ENCODE data around the gene N4BP3.

Gene N4BP3

GRCh38 chr5:178130576-178131445 lies 17.5 kb downstream of the N4BP3 start, which contains the start of gene RMND5B:
Gene RMND5B (plus strand): TSS chr5:178131014. CDS start chr5:178138120, 7,106 bp downstream.
- TF ChIP-seq CTCF (IDR thresholded peaks at IDR 0.05; ENCODE audit: control extremely low read depth, extremely low read depth, low read depth, missing control alignments): no peak
- DNase-seq (ENCODE audit: extremely low spot score): peak; percentile 92
- CTCF ChIA-PET: interaction anchor here (1.7 to 3.1 kb wide), 2 partner anchors 12 to 15 kb away, joined by 4 to 26 read pairs; no protein-coding TSS in a partner anchor
- POLR2A ChIA-PET: interaction anchor here (0.6 to 1.6 kb wide), 2 partner anchors 49 to 73 kb away, joined by 3 to 4 read pairs; partner anchors contain the start of gene HNRNPAB

- POLR2A ChIA-PET: interaction anchor here (0.6 to 1.6 kb wide), 2 partner anchors 48 to 73 kb away, joined by 3 to 4 read pairs; partner anchors contain the start of gene HNRNPAB
- TF ChIP-seq CTCF (IDR thresholded peaks at IDR 0.05; ENCODE audit: control extremely low read depth, extremely low read depth, low read depth, missing control alignments): no peak
- DNase-seq (ENCODE audit: extremely low spot score): no peak
- CTCF ChIA-PET: interaction anchor here (1.1 to 7.7 kb wide), 3 partner anchors 12 to 55 kb away, joined by 3 to 48 read pairs (median 26); no protein-coding TSS in a partner anchor
These were observed 18.2 kb downstream of the N4BP3 start for GRCh38 chr5:178131446-178131996.

GRCh38 chr5:178136990-178137389 lies 23.7 kb downstream of the N4BP3 start:
- DNase-seq (ENCODE audit: extremely low spot score): no peak
- CTCF ChIA-PET: interaction anchor here (1.0 to 7.7 kb wide), 6 partner anchors 10 to 61 kb away, joined by 3 to 48 read pairs (median 11); partner anchors contain the start of gene NHP2
- no peak for TF ChIP-seq CTCF (IDR thresholded peaks at IDR 0.05; ENCODE audit: control extremely low read depth, extremely low read depth, low read depth, missing control alignments)
- POLR2A ChIA-PET: interaction anchor here (0.6 to 1.0 kb wide), 2 partner anchors 16 to 191 kb away, joined by 4 to 6 read pairs; partner anchors contain the start of gene NHP2

- no peak for DNase-seq (ENCODE audit: extremely low spot score)
- CTCF ChIA-PET: interaction anchor here (2.1 to 7.7 kb wide), 4 partner anchors 9 to 62 kb away, joined by 6 to 48 read pairs (median 23); no protein-coding TSS in a partner anchor
- POLR2A ChIA-PET: interaction anchor here (1.0 kb wide), 1 partner anchor 15 kb away, joined by 4 read pairs; the partner anchor contains the start of gene NHP2
- TF ChIP-seq CTCF (IDR thresholded peaks at IDR 0.05; ENCODE audit: control extremely low read depth, extremely low read depth, low read depth, missing control alignments): no peak
These were observed 24.7 kb downstream of the N4BP3 start for GRCh38 chr5:178137991-178138390.

DNA sequence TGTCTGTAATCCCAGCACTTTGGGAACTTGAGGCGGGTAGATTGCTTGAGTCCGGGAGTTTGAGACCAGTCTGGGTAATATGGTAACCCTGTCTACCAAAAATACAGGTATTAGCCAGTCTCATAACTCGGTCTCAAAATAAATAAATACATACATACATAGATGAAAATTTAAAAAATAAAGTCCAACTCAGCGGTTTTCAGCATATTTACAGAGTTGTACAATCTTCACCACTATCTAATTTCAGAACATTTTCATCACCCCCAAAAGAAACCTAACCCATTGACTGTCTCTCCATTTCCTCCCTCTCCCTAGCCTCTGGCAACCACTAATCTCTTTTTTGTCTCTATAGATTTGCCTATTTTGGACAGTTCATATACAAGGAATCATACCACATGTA lies 28.2 kb downstream of the N4BP3 start:
- ChIA-PET CTCF (interaction anchor here (1.0 to 10.0 kb wide), 6 partner anchors 11 to 67 kb away, joined by 3 to 155 read pairs (median 4); no protein-coding TSS in a partner anchor), POLR2A (no interaction called here)
- DNase-seq (ENCODE audit: extremely low spot score): no peak
- TF ChIP-seq CTCF (IDR thresholded peaks at IDR 0.05; ENCODE audit: control extremely low read depth, extremely low read depth, low read depth, missing control alignments): no peak

DNA sequence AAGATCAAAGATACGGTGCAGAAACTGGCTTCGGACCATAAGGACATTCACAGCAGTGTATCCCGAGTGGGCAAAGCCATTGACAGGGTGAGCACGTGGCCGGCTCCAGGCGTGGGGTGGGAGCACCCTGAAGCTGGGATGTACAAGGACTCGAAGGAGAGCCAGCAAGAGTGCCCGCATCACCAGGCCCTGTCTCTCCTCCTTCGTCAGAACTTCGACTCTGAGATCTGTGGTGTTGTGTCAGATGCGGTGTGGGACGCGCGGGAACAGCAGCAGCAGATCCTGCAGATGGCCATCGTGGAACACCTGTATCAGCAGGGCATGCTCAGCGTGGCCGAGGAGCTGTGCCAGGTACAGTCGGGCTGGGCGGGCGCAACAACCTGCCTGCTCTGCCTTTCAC lies 29.3 kb downstream of the N4BP3 start:
- no peak for DNase-seq (ENCODE audit: extremely low spot score)
- TF ChIP-seq CTCF (IDR thresholded peaks at IDR 0.05; ENCODE audit: control extremely low read depth, extremely low read depth, low read depth, missing control alignments): no peak
- ChIA-PET POLR2A (no interaction called here), CTCF (interaction anchor here (1.5 to 10.0 kb wide), 3 partner anchors 22 to 68 kb away, joined by 5 to 155 read pairs (median 42); no protein-coding TSS in a partner anchor)

Measured in GM10248 (cell line).